Measurements from ENCODE around the gene ANKRD62. TPM values are rescaled to one million over a fixed set of nuclear protein-coding genes. Genes with fewer than 3 reads are reported as not detected.
"Not testable (repeated sequence)": the region's sequence is repeated elsewhere in the genome, so short reads cannot be mapped to it uniquely, and the experiment has no call there.

The ANKRD62 gene
- total RNA-seq, 1 donor from 2014 or later = not detected

GRCh38 chr18:12099160-12099559, 5.5 kb downstream of the ANKRD62 start:
- DNase-seq = no peak

- no peak for DNase-seq
Observed at GRCh38 chr18:12101266-12101665, 7.6 kb downstream of the ANKRD62 start.

GRCh38 chr18:12102136-12102842, 8.6 kb downstream of the ANKRD62 start:
- no peak for DNase-seq

- DNase-seq = no peak
Observed at GRCh38 chr18:12106471-12106870, 12.8 kb downstream of the ANKRD62 start.

GRCh38 chr18:12109836-12110235, 16.2 kb downstream of the ANKRD62 start:
- DNase-seq = no peak

- DNase-seq = peak; percentile 15
Observed at GRCh38 chr18:12113999-12114646, 20.5 kb downstream of the ANKRD62 start.

- no peak for DNase-seq
Observed at GRCh38 chr18:12119358-12119757, 25.7 kb downstream of the ANKRD62 start.

- no peak for DNase-seq
Observed at GRCh38 chr18:12121175-12122042, 27.8 kb downstream of the ANKRD62 start.

GRCh38 chr18:12122043-12122389, 28.4 kb downstream of the ANKRD62 start:
- DNase-seq = not testable (repeated sequence)

- not testable (repeated sequence) for DNase-seq
Observed at GRCh38 chr18:12127647-12128046, 34.0 kb downstream of the ANKRD62 start.

- not testable (repeated sequence) for DNase-seq
Observed at GRCh38 chr18:12138831-12139230, 45.2 kb downstream of the ANKRD62 start.

GRCh38 chr18:12140866-12141265, 47.2 kb downstream of the ANKRD62 start:
- not testable (repeated sequence) for DNase-seq

GRCh38 chr18:12141778-12142177, 48.1 kb downstream of the ANKRD62 start:
- not testable (repeated sequence) for DNase-seq

- DNase-seq = not testable (repeated sequence)
Observed at GRCh38 chr18:12149431-12149830, 55.8 kb downstream of the ANKRD62 start.

- no peak for DNase-seq
Observed at GRCh38 chr18:12154361-12154760, 60.7 kb downstream of the ANKRD62 start.

- peak; percentile 10 for DNase-seq
Observed at GRCh38 chr18:12155996-12156395, 62.4 kb downstream of the ANKRD62 start.

GRCh38 chr18:12159446-12159845, 65.8 kb downstream of the ANKRD62 start:
- DNase-seq = no peak

GRCh38 chr18:12162786-12163185, 69.1 kb downstream of the ANKRD62 start:
- no peak for DNase-seq

- no peak for DNase-seq
Observed at GRCh38 chr18:12165038-12165768, 71.6 kb downstream of the ANKRD62 start.

All from skin of body (tissue), 2 donors.